HG02852 (cell line): ENCODE measurements around the gene PRR7.

Source experiments
- ATAC-seq: cut with Tn5 transposase; IDR thresholded peaks from one replicate; pipeline ENCODE4 v1.9.1; 2021; ENCODE audit warnings: mild to moderate bottlenecking, moderate library complexity; ENCODE audit not compliant: unreplicated experiment

PRR7 gene

DNA sequence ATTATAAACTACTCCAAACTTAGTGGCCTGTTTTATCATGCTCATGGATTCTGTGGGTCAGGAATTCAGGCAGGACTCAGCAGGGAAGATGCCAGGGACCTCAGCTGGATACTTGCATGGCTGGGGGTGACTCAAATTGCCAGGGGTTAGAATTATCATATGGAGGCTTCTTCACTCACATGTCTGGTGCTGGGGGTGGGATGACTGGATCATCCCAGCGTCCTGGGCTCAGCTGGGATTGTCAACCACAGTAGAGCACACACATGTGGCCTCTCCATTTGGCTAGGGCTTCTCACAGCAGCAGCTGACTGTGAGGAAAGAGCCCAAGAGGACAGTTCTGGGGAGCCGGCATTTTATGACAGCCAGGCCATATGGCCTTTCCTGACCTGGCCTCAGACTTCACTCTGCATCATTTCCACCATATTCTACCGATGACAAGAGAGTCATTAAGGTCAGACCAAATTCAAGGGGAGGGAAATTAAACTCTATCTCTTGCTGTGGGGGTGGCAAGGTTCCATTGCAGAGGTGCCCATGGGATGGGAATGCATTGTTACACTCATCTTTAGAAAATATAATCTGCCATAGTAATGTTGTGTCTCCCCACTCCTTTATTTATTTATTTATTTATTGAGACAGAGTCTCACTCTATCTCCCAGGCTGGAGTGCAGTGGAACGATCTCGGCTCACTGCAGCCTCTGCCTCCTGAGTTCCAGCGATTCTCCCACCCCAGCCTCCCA is 25.4 kb upstream of the PRR7 start:
- ATAC-seq: no peak

GRCh38 chr5:177423671-177424070 is 22.9 kb upstream of the PRR7 start:
- no peak for ATAC-seq

DNA sequence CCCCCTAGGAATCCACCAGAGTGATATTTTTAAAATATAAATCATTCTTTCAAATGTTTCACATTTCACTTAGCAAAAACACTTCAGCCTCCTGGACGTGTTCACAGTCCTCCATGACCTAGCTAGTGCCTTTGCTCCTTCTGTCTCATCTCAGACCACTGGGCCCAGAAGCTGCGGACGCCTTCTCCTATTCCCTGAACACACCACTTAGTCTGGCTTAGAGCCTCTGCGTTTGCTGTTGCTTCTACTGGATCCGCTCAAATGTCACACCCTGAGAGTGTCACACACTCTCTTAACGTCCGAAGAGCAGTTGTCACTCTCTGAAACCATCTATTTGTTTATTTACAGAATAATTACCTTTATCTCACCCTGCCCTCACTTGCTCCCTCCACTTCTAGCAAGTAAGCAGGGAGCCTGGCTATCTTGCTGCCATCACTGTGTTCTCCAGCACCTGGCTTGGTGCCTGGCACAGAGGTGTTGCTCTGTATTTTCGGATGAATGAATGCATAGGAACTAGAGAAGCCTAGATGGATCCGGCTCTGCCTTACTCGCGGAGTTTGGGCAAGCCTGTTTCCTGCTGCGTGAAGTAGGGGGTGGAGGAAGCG is 21.3 kb upstream of the PRR7 start:
- ATAC-seq: no peak

DNA sequence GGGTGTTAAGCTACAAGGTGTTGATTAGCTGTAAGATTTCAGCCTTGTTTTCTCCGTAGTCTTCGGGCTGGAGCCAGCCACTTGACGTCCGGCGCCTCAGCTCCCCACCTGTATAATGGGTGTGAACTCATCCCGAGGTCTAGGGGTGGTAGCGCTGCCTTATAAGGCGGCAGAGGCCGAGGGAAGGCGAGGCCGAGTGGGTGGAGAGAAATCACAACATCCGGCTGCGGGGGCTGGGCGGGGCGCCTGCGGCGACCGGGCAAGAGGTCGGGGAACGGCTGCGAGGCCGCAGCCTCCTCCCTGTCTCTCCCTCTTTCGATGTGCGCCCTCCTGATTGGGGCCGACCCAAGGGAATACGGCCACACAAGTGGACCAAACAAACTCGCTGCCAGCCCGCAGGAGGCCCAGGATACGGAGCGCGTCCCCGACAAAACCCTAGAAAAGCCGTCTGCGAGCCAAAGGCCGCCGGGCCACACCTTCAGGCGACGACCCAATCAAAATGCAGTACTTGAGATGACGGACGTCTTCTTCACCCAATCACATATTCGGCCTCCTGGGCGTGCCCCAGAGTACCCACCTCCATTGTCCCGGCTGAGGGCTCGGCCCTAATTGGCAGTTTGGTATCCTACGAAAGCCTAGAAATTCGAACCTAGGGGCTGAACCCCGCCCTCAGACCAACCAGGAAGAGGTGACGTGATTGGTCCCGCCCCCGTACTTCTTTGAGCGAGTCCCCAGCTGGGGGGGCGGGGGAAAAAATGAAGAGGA is 20.6 kb upstream of the PRR7 start:
- peak; percentile 80 for ATAC-seq

GRCh38 chr5:177426566-177427210 is 19.9 kb upstream of the PRR7 start, which contains the start of gene GRK6:
Gene GRK6, plus strand, starts transcription at chr5:177426676. Its CDS starts 170 bp downstream, at chr5:177426846.
- ATAC-seq: peak; percentile 7

DNA sequence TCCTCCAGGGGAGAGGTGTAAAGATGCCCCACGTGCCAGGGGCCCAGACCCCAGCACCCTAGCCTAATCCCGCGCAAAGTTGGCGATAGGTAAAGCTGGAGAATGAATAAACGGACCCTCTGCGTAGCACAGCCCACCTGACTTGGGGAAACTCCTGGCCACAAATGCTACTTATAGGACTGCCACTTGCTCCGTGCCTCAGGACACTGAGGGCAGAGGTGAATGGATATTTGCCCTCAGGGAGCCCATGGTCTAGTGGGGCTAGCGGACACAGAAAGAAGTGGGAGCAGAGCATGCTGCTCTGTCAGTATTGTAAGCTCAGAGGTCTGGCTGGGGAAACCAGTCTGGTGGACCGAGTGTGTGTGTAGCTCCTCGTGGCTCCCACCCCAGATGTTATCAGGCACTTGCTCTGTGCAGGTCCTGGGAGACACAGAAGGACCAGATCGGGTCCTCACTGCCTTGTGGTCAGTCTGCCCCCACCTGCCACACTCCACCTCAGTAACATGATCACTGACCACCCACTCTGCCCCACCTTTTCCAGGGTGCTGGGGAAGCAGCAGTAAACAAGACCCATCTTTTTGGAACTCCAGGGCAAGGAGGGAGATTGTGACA is 19.3 kb upstream of the PRR7 start:
- ATAC-seq: no peak

- ATAC-seq: no peak
Measured at GRCh38 chr5:177427919-177428573, 18.6 kb upstream of the PRR7 start.

GRCh38 chr5:177428574-177429217 is 17.9 kb upstream of the PRR7 start:
- ATAC-seq: no peak

DNA sequence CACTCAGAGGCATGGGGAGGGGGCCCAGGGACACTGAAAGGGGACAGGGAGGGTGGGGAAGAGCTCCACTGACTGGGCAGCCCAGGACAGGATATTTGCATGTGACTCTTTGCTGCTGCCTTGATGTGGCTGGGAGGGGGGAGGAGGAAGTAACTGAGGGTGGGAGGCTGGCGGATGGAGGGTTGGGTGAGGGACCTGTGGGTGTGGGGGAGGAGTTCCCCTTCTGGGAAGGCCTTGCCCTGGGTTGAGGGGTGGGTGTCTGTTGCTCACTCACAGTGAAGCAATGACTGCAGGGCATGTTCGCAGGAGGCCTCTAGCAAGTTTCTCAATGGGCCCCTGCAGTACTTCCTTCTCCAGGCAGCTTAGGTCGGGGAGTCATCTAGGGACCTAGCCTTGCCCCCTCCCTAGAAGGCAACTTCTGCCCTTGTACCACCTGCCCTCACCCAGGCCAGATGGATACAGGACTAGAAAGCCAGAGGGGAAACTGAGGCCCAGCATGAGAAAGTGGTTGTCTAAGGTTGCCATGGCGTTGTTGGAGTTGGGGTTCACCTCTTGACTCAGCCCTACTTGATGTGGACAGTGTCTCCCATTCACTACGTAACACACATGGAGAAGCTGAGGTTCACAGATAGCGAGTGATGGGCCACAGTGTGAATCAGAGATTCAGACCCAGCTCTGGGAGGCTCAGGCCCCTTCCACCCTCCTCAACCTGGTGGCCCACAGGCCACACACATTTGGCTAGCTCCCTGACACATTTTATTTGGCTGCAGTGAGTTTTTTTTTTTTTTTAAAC is 17.2 kb upstream of the PRR7 start:
- ATAC-seq: no peak

DNA sequence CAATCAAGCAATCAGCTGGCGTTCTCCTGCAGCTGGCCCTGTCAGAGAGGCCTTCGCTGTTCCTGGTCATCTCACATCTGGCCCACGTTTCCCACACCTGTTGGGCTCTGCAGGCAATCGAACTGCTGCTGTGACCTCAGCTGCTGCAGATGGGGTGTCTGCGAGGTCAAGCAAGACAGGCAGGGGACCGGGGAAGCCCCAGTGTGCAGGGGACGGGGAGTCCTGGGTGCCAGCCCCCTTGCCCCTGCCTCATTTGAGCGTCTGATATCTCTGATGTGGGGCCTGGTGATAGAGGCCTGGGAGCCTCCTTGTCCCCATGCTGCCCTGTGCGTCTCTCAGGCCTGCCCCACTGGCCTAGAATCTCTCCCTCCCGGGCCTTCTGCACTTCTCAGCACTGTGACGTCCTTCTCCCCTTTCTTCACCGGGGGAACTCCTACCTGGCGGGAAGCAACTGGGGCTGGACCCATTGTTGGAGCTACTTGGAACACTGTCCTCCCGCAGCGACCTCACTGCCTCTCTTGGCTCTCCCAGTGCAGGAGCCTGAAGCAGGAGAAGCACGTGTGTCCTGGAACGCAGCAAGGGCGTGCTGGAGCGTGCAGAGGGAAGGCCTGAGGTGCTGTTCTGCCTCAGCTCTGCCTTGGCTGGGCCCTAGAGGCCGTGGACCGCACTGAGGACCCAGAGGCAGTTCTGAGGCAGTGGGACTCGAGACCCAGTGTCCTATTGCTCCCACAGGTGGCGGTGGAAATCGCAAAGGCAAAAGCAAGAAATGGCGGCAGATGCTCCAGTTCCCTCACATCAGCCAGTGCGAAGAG is 16.3 kb upstream of the PRR7 start:
- ATAC-seq: no peak

GRCh38 chr5:177430972-177431316 is 15.7 kb upstream of the PRR7 start:
- ATAC-seq: no peak

GRCh38 chr5:177431317-177432142 is 15.1 kb upstream of the PRR7 start:
- peak; percentile 44 for ATAC-seq

GRCh38 chr5:177432143-177432838 is 14.3 kb upstream of the PRR7 start:
- ATAC-seq: no peak

- ATAC-seq: no peak
Measured at GRCh38 chr5:177432839-177433657, 13.6 kb upstream of the PRR7 start.

DNA sequence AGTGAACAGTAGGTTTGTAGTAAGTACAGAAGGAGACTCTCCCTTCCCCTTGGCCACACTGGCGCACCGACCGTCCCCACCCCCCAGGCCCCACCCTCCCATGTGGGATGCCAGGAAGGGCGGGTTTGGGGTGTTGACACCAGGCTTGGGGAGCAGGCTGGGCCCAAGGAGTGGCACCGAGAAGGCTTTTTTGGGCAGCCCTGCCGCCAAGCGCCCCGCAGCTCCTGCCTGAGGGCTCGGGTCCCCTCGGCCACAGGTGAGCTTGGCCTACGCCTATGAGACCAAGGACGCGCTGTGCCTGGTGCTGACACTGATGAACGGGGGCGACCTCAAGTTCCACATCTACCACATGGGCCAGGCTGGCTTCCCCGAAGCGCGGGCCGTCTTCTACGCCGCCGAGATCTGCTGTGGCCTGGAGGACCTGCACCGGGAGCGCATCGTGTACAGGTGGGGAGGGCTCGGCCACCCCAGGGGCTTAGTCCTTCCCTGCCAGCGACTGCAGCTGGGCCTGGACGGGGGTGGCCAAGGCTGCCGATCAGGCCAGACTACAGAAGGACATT is 12.9 kb upstream of the PRR7 start:
- ATAC-seq: no peak

GRCh38 chr5:177434437-177434836 is 12.2 kb upstream of the PRR7 start:
- no peak for ATAC-seq
